SIG-M5 (cell line): ENCODE measurements around the gene NMUR2.

ENCODE experiments used
- DNase-seq: peaks from one replicate; lab custom pipeline; 2025; lab: John Stamatoyannopoulos, UW

NMUR2 gene, protein sequence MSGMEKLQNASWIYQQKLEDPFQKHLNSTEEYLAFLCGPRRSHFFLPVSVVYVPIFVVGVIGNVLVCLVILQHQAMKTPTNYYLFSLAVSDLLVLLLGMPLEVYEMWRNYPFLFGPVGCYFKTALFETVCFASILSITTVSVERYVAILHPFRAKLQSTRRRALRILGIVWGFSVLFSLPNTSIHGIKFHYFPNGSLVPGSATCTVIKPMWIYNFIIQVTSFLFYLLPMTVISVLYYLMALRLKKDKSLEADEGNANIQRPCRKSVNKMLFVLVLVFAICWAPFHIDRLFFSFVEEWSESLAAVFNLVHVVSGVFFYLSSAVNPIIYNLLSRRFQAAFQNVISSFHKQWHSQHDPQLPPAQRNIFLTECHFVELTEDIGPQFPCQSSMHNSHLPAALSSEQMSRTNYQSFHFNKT

DNA sequence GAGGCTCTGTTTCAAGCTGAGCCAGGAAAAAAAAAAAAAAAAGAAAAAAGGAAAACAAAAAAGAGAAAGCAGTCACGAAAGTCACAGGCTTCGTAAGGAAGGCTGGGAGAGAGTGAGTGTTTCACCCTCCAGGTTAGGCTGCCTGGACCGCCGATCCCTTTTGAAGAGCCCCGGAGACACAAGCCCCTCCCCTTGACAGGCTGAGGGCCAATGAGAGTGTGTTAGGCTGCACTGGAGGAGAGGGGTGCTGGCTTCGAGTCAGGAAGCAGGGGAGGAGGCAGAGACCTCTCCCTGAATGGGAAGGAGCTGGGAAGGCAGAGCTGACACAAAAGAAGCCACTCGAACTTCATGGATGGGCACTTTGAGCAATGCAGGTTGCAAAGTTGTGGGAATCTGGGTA, at the start of gene NMUR2:
Gene NMUR2 (minus strand): TSS at position 135 of the 400 bp plus-strand sequence. CDS start 166 bp downstream, outside the sequence.
- DNase-seq = no peak

DNA sequence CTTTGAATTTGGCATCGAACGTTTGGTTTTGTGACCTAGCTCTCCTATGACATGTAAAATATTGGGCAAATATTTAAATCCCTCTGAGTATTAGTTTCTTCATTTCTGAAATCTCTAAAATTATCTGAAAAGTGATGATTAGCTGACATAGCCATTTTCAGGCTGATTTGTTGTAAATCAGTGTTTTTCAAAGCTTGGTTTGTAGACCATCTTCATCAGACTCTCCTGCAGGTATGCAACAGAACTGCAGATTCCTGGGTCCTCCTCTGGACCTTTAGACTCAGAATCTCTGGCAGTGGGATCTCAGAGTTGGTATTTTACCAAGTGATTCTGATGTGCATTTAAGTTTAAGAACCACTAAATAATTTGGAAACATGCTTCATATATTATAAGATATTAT, 38.9 kb upstream of the NMUR2 start:
- no peak for DNase-seq

DNA sequence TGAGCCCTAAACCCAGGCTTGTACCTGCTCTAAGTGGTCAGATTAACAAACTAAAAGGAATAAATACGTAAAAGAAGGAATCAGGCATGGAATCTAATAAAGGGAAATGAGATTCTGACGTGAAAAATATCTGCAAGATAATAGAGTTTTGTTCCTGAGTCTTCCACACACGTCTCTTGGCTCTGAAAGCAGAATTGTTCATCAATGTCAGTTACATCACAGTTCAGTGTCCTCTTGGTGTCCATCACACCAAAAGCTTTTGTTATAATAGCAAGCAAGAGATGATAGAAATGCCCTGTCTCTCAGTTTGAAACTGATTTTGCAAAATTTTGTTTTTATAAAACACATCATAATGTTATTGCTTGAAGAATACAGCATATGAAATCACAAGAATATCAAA, 34.7 kb upstream of the NMUR2 start:
- DNase-seq = no peak

DNA sequence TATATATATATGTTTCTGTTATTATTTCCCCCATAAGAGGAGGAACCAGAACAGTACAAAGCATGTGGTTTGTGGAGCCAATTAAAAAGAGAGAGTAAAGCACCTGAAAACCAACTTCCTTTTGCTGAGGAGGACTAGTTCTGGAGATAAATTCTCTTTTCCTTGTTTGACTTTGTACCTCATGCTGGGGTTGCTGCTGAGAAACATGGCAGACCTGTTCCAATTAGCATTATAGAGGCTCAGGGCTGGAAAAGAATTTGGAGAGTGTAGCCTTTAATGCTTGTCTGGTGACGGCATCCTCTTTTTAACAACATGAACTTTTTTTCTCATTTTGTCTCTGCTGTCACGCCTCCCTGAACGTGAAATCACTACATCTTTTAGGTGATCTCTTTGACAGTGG, 32.8 kb upstream of the NMUR2 start:
- DNase-seq = no peak

DNA sequence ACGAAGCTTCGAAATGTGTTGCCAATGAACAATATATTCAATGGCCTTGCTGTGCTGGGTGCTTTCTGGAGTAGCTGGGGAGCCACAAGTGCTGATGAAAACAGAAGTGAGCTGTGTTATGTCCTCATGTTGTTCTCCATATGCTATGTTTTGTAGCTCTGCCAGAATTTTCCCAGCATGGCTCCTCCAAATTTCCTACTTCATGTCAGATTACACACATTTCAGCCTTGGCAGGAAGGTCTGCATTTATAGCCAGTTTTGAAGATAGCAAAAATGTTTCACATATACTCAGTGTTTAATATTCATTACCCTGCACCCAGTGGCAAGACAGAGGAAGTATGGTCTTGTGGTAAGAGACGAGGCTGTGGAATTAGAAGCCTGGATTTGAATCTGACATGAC, 22.6 kb upstream of the NMUR2 start:
- DNase-seq = no peak

DNA sequence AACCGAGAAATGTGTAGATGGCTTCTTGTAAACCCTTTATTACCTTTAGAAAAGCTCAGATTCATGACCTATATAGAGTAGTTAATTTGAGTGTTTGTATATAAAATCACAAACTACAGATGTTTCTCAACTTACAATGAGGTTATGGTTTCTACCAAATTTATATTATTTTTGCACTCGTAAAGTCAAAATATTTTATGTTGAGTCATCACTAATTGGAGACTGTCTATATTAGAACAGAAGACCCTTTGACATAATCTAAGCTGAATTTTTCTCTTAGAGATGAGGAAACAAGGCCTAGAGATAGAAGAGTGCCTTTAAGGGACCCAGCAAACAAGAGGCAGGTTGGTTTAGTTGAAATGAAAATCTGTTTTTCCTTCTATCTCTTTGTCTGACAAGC, 20.0 kb upstream of the NMUR2 start:
- no peak for DNase-seq

DNA sequence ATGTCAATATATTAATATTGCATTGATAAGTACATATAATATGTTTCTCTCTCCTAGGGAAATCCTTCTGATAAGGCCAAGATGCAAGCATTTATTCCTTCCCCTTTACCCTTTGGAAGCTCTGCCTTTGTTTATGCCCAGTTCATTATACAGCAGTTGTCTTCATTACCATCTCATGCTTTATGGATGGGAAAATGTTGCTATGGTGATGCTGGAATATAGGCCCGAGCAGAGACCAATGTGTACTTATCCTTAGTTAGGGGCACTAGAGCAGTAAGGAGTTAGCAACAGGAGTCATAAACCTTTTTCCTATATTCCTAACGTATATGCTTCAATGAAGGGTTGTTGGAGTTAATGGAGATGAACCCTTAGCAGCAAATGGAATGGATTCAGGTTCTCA, 19.4 kb upstream of the NMUR2 start:
- no peak for DNase-seq

DNA sequence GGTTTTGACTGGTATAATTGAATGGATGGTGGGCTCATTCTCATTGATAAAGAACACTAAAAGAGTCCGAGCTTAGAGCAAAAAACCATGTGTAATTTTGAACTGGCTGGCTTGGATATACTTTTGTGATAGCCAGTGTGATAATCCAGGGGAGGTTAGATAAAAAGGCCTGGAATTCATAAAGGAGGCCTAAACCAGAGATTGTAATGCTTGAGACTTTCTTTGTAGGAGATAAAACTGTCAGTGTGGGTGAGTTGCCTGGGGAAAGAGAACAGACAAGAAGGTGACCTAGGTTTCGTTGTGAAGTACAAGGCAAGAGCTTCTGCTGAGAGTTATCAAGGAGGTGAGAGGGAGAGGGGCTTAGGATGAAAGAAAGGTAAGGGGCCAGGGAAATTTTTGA, 17.0 kb upstream of the NMUR2 start:
- no peak for DNase-seq

DNA sequence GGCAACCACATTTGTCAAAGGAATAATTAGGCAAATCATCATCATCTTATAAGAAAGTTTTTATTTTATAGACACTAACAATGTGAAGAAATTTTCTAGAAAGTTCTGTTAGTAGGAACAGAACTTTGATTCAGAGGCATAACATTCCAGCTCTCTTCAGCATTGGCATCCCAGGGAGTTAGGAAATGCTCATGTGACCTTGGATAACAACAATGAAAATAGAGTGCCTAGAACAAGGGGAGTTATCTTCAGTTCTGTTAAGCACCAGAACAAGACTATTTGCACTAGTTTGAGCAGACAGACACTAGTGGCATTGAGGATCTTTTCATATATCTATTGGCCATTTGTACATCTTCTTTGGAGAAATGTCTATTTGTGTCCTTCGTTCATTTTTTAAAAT, 7.0 kb upstream of the NMUR2 start:
- DNase-seq = no peak

DNA sequence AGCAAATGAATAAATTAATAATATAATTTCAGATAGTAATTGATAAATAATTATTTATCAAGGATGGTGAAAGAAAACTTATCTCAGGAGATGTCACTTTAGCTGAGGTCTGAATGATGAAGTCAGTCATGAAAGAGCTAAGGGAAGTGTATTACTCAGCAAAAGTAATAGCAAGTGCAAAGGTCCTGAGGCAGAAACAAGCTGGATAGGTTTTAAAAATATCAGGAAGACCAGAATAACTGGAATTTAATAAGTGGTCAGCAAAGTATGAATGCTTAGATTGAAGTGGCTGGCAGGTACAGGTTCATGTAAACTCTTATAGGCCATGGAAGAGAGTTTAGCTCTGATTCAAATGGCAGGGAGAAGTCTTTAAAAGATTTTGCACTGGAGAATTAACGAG, 1.0 kb upstream of the NMUR2 start:
- DNase-seq = no peak

DNA sequence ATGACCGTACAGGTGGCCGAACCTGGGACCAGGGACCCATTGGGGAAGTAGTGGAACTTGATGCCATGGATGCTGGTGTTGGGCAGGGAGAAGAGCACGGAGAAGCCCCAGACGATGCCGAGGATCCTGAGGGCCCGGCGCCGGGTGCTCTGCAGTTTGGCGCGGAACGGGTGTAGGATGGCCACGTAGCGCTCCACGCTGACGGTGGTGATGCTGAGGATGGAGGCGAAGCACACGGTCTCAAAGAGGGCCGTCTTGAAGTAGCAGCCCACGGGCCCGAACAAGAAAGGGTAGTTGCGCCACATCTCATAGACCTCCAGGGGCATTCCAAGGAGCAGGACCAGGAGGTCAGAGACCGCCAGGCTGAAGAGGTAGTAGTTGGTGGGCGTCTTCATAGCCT, 585 bp downstream of the NMUR2 start:
- DNase-seq = no peak

DNA sequence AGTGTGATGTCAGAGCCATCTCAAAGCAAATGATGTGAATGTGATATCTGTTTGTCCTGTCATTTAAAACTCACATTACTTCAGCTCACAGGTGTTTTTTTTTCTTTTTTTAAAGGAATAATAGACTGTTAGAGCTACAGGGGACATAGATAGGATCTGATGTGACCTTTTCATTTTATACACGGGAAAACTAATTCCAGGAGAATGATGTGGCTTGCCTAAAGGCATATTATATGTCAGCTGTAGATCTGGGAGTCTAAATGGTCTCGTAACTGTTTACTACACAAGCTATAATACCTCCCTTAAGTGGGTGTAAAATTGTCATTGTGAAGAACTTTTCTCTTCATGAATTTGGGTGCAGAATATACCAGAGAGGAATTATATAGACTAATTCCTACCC, 2.0 kb downstream of the NMUR2 start:
- DNase-seq = no peak

DNA sequence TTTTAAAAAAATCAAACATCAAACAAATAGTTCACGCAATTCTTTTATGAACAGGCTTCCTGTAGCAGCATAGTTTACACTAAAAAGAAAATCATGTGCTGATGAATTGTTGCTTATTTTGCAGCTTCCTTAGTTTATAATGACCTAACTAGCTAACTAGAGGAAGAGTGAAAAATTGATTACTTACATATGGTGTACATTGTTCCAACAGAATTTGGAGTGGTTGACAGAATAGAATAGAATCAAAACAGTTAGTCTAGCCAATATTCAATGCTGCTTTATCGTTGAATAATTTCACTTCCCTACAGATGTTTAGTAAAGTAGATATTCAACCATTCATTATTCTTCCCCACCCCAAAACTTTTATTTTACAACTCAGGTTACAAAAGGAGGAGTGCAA, 4.2 kb downstream of the NMUR2 start:
- no peak for DNase-seq

DNA sequence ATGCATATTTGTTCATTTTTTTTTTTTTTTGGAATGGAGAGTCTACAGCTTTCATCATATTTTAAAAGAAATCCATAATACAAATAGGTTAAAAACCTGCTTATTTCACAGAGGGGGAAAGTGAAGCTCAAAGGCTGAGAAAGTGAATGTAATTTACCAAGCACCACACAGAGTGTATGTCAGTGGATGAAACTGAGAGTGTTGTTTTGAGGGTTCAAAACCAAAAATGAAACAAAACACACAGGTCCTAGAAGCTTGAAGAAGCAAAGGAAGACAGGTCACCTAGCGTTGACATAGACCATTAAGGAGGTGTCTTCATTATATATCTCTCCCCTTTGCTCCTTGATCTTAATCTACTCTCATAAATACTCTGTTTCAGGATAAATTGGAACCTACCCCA, 7.5 kb downstream of the NMUR2 start:
- no peak for DNase-seq

DNA sequence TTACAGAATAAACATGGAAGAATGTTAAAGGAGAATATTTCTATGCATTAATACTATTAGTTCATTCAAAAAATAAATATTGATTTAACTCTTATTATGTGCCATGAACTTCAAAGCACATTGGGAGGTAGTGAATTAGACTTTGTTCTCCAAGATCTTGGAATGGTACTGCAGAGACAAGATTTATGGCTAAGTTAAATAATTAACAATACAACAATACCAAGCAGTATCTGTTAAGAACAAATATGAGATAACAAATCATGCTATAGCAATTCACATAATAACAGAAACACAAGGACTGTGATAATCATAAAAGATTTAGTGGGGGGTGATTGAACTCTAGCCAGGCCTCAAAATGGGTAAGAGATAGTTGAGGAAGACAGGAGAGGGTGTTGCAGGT, 11.6 kb downstream of the NMUR2 start:
- no peak for DNase-seq

DNA sequence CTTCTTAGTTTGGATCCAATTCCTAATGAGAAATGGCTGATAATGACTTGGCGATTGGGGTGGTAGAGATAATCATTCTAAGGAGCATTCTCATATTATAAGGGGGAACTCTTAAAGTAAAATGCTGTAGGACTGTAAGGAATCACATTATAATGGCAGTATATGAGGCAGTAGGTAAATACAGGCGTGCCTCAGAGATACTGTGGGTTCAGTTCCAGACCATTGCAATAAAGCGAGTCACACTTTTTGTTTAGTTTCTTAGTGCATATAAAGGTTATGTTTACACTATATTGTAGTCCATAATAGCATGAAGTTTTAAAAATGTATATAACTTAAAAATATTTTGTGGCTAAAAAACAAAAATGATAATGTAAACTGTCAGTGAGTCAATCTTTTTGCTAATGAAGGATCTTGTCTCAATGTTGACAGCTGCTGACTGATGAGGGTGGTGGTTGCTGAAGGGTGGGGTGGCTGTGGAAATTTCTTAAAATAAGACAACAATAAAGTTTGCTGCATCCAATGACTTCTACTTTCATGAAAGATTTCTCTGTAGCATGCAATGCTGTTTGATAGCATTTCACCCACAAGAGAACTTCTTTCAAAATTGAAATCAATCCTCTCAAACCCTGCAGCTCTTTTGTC, 15.8 kb downstream of the NMUR2 start:
- no peak for DNase-seq

DNA sequence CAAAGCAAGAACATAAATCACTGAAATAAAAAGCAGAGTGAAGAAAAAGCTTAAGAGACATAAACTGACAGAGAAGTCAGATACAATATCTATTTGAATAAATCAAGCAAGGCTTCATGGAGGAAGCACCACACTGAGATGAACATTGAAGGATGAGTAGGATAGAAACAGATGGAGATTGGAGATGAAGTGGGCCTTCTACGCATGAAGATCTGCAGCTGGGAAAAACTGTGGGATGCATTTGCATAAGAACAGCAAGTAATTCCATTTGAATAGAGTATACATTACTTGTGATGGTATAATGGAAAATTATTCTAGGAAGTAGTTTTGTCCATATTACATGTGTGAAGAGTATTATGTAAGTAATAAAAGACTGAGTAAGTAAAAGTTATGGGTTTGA, 16.5 kb downstream of the NMUR2 start:
- no peak for DNase-seq

DNA sequence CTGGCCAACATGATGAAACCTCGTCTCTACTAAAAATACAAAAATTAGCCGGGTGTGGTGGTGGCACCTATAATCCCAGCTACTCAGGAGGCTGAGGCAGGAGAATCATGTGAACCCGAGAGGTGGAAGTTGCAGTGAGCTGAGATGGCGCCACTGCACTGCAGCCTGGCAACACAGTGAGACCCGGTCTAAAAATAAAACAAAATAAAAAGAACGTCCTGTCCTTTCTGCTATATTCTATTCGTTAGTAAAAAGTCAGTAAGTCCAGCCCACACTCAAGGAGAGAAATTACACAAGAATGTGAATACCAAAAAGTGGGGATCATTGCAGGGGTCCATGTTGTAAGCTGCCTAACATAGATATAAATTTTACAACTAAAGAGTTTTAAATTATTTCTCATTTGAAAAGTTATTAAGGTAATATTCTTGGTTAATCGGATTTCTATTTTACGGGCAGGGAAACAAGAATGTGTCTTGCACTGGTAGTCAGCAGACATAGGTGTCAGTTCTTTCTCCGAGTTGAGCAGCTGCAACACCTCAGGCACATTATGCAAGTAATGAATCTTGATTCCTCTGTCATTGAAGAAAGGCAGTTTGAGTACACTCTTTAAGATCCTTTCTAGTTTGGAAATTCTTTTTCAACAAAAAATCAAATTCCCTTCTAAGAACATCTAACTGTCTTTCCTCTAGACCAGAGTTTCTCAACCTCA, 24.5 kb downstream of the NMUR2 start:
- DNase-seq = no peak

DNA sequence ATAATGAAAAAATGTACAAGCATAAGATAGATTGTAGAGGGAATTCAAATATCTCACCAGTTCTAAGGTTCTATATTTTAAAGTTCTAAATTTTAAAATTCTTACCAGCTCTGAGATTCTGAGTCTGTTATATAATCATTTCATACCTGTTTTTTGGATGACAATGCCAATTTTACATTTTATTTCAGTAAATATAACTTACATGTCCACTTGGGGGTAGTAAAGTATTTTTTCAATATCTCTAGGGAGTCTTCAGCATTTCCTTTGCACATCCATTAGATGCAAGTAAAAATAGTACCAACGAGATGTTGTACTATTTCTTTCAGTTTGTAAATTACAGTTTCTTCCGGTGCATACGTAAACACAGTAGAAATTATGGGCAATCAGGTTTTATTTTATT, 25.7 kb downstream of the NMUR2 start:
- no peak for DNase-seq

DNA sequence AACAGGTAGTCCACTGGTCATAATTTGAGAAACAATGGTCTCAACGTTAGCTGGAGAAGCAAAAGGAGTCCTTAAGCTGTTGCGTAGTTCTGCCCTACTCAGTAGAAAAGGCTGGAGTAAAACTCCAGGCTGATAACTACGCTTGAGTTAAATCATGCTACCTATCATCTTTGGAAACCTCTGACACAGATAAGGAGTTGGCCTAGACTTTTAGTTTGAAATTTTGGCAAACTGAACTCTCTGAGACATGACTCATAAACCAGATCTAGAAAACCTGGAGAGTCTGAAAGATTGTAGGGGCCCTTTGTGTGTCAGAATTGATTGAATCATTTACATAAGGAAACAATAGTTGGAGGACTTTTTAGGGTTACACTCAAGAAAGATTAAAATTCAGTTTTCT, 26.3 kb downstream of the NMUR2 start:
- DNase-seq = no peak

DNA sequence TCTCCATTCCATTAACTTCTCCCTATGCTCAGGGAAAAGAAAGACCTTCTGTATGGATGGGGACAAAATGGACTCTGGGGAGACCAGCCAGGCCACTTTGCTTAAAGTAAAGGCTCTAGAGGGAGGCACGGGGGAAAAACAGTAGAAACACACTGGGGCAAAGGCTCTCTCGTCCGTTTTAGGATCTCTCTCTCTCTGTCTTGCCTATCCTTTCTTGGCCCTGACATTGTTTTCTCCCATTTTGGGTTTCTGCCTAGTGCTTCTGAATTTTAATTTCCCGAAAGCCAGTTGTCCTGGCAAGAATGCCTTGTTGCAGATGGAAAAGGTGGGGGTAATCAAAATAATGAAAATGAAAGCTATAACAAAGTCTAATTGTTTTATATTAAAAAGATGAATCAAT, 28.2 kb downstream of the NMUR2 start:
- no peak for DNase-seq

DNA sequence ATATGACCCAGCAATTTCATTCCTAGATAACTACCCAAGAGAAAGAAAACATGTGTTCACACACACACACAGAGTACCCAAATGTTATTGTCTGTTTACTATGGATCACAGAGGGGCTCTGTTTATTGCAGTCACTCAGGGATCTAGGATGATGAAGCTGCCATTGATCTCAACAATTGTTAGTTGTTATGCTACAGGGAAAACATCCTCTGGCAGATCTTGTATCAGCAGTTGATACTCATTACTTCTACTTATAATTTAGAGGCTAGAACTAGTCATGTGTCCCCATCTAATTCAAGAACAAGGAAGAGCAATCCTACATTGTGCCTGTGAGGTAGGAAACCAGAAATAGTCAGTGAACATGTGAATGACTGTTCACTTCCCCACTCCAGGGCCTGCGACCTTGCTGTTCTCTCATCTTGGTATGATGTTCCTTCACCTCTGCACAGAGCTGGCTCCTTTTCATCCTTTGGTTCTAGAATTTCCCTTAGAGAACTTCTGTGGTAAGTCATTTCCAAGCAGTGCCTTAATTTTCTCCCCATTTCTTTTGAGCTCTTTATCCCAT, 30.3 kb downstream of the NMUR2 start:
- DNase-seq = no peak

DNA sequence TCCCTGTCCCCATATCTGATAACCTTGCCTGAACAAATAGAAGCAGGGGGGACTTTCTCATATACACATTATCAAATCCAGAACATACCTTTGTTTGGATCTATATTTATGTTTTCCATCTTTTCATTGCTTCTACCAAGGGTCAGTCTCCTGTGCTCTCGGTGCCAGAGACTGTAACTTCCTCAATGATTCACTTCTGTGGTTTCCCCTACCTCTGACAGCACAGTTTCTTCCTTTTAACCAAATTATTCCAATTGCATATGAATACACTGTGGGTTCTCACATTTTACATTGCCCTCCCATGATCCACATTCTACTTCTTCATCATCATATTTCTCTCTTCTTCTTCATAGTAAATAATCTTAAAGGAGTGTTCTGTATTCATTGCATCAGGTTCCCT, 32.2 kb downstream of the NMUR2 start:
- no peak for DNase-seq
